GM21619 (cell line): Measurements from ENCODE around the gene KLHL35.

Experiments
- ATAC-seq: cut with Tn5 transposase; IDR thresholded peaks from one replicate; pipeline ENCODE4 v1.9.1; 2021; ENCODE audit not compliant: unreplicated experiment

KLHL35 gene, protein sequence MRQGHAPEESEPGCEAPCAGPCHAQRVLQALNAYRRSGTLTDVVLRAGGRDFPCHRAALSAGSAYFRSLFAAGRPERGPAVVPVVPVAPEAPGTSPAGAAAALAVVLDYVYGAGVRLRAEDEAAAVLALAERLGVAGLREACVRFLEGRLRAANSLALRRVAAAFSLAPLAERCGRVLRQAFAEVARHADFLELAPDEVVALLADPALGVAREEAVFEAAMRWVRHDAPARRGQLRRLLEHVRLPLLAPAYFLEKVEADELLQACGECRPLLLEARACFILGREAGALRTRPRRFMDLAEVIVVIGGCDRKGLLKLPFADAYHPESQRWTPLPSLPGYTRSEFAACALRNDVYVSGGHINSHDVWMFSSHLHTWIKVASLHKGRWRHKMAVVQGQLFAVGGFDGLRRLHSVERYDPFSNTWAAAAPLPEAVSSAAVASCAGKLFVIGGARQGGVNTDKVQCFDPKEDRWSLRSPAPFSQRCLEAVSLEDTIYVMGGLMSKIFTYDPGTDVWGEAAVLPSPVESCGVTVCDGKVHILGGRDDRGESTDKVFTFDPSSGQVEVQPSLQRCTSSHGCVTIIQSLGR

GRCh38 chr11:75432911-75433321 is at the start of gene KLHL35:
KLHL35 (minus strand) TSS chr11:75433203; CDS start chr11:75430629, 2,574 bp downstream.
- no peak for ATAC-seq

DNA sequence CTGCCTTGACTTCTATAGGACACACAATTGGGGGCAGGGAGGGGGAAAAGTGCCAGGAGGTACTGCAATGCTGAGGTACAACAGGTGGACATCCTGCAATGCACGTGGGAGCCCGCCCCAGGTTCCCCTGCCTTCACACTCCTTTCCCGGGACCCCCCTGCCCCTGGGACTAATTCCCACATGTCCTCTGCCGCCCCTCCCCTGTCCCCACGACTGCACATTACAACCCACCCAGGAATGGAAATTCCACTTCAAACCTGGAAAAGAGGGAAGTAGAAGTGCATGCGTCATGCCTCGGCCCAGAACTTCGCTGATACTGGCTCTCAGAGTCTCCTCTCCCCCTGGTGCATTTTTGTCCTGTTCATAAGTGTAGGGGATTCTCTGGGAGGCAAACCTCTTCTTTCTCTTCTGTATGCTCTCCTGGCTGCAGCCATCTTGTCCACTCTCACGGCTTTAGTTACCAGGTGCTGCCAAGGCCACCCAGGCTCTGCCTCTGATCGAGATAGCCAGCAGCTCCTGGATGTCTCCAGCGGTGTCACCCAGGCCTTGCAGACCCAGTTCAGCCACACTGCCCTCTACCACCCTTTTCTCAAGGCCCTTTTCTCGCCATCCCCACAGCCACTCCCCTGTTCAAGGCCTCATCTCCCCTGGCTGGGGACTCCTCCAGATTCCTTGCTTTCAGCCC is 49.1 kb upstream of the KLHL35 start:
- no peak for ATAC-seq

DNA sequence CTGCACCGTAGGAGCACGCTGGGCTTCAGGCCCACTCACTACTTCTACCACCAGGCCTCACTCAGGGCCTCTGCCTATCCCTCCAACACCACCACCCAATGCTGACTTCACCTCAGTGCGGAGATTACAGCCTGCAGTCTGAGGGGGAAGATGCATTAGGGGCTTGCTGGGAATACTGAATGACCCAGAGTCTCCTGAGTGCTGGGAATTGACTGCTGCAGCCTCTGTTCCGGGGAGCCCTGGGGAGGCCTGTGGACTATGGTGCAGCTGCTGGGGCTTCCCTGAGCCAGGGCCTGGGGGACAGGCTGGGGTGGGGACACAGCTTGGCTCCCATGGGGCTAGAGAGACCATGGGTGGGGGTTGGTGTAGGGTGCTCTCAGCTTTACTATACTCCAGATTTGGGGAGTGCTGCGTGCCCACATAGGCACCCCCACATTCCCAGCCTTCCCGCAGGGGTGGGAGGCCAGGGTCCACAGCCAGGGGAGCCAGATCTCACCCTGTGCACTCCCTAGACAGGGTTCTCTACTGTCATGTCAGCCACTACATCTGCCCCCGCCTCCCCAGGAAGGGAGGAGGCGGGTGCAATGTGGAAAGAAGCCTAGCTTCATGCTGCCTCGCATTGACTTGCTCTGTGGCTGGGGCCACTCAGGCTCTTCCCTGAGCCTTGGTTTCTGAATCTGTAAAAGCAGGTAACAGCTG is 48.4 kb upstream of the KLHL35 start:
- no peak for ATAC-seq

DNA sequence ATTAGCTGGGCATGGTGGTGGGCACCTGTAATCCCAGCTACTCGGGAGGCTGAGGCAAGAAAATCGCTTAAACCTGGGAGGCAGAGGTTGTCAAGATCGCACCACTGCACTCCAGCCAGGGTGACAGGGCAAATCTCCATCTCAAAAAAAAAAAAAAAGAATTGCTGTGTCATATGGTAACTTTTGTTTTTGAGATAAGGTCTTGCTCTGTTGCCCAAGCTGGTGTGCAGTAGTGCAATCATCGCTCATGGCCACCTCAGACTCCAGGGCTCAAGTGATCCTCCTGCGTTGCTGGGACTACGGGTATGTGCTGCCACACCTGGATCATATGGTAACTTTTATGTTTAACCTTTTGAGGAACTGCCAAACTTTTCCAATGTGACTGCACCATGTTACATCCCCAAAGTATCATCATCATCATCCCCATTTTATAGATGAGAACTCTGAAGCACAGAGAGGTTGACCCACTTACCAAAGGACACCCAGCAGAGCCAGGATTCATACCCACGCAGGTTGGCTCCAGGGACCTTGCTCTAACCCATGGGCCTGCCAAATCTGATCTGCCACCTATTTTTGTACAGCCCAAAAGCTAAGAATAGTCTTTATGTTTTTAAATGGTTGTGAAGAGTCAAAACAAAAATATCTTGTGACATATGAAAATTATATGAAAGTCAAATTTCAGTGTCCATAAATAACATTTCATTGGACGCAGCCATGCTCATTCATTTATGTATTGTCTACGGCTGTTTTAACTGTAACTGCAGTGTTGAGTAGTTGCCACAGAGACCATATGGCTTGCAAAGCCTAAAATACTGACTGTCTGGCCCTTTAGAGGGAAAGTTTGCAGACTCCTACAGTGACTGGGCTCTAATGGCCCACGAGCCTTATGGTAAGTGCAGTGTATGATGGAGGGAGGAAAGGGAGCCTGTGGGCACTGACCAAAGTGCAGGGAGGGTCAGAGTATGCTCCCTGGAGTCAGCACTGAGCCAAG is 47.5 kb upstream of the KLHL35 start:
- ATAC-seq: no peak

GRCh38 chr11:75479597-75480145 is 46.7 kb upstream of the KLHL35 start:
- ATAC-seq: no peak

- ATAC-seq: no peak
Measured at GRCh38 chr11:75478783-75479596, 46.0 kb upstream of the KLHL35 start.

- no peak for ATAC-seq
Measured at GRCh38 chr11:75477614-75477935, 44.6 kb upstream of the KLHL35 start.

DNA sequence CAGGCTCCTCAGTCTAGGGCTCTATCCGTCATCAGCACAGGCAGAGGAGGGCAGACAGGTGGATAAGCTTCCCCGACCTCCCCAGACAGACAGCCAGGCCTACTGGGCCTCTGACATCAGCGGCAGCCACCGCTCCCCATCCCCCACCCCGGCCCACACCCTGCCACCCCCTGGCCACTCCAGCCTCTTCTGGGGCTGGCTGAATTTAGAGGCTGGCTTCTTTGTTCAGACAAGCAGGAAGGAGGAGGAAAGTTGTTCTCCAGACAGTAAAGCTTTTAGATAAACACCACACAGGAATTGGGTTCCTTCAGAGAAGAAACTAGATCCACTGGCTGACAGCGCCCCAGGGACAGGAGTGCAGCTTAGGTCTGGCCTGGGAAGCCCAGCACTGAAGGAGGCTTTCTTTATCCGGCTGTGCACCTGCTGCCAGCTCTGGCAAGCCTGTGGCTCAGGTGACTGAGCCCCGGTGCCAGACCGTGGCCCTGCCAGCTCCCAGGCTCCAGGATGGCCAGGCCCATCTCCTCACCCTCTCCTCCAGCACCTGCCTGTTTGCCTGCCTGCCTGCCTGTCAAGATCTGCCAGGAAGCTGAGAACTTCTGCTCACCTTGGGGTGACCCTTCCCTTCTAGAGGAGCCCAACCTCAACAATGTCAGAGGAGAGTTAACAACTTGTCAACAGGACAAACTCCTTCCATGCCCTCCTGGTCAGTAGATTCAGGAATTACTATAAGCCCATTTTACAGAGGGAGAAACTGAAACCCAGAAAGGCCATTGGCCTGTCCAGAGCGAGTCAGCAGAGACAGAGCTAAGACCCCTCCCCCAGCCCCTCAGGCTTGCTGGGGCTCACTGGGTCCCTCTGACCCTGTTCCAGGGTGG is 44.0 kb upstream of the KLHL35 start:
- ATAC-seq: no peak

DNA sequence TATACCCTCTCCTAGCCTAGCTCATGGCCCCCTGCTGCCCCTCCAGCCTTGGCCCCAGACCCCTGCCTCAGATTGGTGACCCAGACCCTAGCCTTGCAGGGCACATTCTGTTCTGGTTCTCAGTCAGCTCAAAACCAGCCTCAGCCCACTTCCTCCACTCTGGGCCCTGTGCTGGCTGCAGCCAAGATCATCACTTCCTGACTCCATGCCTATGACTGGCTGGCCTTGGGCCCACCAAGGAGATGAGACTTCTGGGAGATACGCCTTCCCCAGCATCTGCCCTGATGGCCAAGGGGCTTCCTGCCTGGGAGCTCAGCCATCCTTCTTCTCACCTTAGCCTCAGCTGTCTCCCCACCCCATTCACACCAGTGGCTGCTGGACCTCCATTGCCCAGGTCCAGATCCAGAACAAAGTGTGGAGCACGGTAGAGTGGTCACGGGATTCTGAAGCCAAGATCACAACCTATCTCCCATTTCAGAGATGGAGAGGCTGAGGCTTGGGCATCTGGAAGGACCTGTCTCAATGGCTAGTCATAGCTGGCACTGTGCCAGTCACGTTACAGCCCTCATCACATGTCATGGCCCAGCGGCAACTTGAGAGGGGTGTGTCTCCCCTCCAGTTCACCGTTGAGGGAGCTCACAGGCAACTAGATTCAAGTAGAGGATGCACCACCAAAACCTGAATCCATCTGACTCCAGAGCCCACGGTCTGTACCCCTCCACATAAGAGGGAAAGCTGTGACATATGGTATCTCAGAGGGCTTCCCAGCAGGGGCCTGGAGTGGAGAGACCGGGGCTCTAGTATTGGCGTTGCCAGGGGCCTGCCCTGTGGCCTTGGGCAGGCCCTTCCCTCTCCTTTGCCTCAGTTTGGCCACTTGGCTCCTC is 43.0 kb upstream of the KLHL35 start:
- ATAC-seq: no peak

DNA sequence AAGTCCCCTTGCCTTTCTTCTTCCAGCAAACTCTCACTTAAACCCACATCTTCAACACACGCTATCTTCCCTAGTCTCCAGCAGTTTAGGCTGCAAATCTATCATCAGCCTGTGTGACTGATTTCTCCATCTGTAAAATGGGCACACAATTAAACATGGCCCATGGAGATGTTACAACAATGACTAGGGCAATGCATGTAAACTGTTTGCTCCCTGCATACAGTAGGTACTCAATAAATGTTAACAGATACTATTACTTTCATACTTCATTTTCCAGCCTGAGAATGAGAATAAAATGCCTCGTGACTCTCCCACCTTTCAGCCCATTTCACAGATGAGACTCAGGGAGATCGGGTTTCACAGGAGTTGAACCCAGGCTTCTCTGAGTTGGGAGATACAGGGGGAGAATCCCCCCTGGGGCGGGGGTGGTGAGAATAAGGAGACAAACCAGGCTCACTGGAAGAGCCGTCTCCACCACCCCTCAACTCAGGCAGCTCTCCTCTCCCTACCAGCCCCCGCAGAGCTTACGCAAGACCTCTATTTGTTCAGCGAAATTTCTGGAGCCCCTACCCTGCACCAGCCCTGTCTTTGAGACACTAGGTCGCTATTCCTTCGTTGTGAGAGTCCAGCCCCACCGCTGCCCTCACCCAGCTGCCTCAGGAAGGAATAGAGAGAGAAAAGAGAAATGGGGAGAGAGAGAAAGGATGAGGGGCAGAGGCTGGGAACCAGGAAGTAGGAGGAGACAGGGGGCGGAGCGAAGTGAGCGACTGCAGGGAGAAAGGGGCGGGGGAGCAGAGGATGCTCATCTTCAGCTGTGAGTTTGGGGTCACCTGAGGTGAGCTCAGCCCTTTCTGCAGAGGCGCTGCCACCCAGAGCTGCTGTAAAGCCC is 42.1 kb upstream of the KLHL35 start:
- no peak for ATAC-seq

DNA sequence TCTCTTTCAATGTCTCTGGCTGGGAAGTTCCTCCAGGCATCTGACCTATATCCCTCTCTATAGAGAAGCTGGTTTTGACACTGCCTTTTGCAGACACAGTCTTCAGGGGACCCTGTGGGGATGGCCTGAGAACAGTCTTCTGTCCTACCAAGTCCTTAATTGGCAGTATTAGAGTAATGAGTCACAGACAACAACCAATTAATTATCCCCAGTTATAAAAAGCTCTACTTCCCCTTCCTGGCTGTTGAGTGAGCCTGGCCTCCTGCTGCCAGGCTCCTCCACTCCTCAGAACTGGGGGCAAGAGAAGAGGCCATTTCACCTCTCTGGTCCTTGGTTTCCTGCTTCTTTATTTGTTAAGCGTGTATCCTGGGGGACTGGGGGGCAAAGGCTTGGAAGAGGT is 41.2 kb upstream of the KLHL35 start:
- no peak for ATAC-seq

GRCh38 chr11:75473684-75474083 is 40.7 kb upstream of the KLHL35 start:
- ATAC-seq: no peak

- ATAC-seq: no peak
Measured at GRCh38 chr11:75472081-75472732, 39.2 kb upstream of the KLHL35 start.

DNA sequence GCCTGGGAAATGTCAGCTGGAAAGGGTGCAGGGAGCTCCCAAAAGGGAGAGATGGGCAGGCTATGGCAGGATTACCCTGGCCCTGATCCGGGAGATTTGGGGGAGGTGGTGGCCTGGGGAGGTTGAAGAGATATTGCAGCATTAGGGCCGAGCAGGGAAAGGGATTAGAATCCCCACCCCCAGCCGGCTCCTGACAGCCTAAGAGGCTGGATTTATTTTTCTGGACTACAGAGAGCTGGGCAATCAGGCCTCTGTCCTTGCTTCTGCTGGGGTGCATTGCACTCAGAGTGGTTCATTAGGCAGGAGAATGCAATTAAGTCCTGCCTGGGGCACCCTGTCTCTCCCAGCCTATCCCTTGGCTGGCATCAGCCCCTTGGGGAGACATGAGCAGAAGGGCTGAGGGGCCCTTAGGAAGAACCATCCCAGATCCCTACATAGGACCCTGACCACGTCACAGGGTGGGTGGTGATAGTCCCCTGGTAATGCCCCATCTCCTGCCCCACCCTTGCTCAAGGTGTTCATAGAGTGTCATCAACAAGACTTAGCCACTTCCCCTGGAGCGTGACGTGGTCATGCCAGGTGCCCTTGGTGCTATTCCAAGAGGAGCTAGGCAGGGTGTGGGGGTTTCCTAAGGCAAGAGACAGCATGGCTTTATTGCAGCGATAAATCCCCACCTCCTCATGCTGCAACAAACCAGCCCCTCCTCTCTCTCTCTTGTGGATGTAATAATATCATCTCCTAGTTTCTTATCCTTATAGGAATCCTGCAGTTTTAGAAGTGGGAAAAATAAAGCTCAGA is 38.4 kb upstream of the KLHL35 start:
- no peak for ATAC-seq

DNA sequence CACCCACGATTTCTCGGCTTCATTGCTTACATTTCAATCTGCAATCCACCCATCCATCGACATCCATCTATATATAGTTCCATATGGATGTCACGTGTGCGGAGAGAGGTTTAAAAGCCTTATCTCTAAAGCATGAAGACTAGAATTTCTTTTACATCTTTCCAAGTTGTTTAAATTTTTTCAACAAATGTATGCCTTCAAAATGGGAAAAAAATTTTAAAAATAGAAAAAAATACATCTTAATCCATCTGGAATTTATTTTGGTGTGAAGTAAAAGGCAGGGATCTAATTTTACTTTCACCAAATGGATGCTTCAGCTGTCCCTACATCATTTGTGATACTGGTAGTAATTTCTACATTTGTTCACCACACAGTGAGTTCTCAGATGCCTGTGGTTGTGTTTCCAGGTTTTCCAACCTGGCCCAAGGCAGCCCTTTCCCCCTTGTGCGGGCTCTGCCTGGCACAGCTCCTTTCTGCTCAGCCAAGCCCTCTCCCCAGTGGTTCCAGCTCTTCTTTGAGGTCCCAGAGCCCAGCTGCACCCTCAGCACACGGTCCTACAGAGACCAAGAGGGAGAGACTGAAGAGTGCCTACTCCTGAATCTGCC is 37.6 kb upstream of the KLHL35 start:
- ATAC-seq: no peak
